ENCODE measurements around the gene TUT4. TPM values are rescaled to one million over a fixed set of nuclear protein-coding genes. Genes with fewer than 3 reads are reported as not detected.

The TUT4 gene
- total RNA-seq, 2 donors from 2014 or later: 20.0 to 27.4 TPM

DNA sequence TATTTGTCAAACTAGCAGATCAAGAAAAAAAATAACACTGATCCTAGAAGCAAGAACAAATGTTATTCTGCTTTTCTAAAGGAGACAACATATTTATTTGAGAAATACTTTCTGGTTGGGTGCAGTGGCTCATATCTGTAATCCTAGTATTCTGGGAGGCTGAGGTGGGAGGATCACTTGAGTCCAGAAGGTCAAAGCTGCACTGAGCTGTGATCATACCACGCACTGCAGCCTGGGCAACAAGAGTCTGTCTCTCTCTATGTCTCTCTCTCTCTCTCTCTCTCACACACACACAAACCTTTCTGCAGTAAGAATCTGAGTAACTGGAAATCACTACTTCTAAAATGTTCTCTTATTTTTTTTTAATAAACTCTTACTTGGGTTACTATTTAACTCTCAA lies 117.2 kb downstream of the TUT4 start:
- Histone ChIP-seq H3K27me3 (no peaks in the 10 kb centered on the region), H3K27ac (no peak overlapping the region), H3K4me1 (no peaks in the 10 kb centered on the region), H3K36me3 (no peaks in the 10 kb centered on the region), H3K4me3 (no peak overlapping the region), H3K9me3 (no peaks in the 10 kb centered on the region), H3K9ac (ENCODE audit: low read depth in 2 of 2, low read length in 2 of 2) (no peak overlapping the region)
- intact Hi-C loops (cut with DNase I): no loop called here
- DNase-seq: no peak
- TF ChIP-seq, protein P1, sequence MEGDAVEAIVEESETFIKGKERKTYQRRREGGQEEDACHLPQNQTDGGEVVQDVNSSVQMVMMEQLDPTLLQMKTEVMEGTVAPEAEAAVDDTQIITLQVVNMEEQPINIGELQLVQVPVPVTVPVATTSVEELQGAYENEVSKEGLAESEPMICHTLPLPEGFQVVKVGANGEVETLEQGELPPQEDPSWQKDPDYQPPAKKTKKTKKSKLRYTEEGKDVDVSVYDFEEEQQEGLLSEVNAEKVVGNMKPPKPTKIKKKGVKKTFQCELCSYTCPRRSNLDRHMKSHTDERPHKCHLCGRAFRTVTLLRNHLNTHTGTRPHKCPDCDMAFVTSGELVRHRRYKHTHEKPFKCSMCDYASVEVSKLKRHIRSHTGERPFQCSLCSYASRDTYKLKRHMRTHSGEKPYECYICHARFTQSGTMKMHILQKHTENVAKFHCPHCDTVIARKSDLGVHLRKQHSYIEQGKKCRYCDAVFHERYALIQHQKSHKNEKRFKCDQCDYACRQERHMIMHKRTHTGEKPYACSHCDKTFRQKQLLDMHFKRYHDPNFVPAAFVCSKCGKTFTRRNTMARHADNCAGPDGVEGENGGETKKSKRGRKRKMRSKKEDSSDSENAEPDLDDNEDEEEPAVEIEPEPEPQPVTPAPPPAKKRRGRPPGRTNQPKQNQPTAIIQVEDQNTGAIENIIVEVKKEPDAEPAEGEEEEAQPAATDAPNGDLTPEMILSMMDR (IDR thresholded peaks at IDR 0.05): no peak

GRCh38 chr1:52435211-52435610 lies 117.7 kb downstream of the TUT4 start:
- intact Hi-C loops (cut with DNase I): no loop called here
- Histone ChIP-seq H3K27me3 (no peaks in the 10 kb centered on the region), H3K9me3 (no peaks in the 10 kb centered on the region), H3K4me3 (no peak overlapping the region), H3K9ac (ENCODE audit: low read depth in 2 of 2, low read length in 2 of 2) (no peak overlapping the region), H3K36me3 (no peaks in the 10 kb centered on the region), H3K27ac (no peak overlapping the region), H3K4me1 (no peaks in the 10 kb centered on the region)
- TF ChIP-seq, protein P1 (IDR thresholded peaks at IDR 0.05): no peak
- no peak for DNase-seq

DNA sequence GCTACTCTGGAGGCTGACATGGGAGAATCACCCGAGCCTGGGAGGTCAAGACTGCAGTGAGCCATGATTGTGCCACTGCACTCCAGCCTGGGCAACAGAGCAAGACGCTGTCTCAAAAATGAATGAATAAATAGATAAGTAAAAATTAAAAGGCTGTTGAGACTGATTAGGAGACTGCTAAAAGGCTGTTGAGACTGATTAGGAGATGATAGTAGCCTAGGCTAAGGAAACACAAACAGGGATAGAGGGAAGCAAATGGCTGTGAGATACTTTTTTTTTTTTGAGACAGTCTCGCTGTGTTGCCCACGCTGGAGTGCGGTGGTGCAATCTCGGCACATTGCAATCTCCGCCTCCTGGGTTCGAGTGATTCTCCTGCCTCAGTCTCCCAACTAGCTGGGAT lies 120.1 kb downstream of the TUT4 start:
- no peaks in the 10 kb centered on the region for H3K4me1 ChIP-seq
- H3K9ac ChIP-seq (ENCODE audit: low read depth in 2 of 2, low read length in 2 of 2): no peak overlapping the region
- H3K36me3 ChIP-seq: no peaks in the 10 kb centered on the region
- no peak for DNase-seq
- no peaks in the 10 kb centered on the region for H3K9me3 ChIP-seq
- TF ChIP-seq, protein P1 (IDR thresholded peaks at IDR 0.05): no peak
- H3K27ac ChIP-seq: no peak overlapping the region
- no peak overlapping the region for H3K4me3 ChIP-seq
- intact Hi-C loops (cut with DNase I): no loop called here
- H3K27me3 ChIP-seq: no peaks in the 10 kb centered on the region

DNA sequence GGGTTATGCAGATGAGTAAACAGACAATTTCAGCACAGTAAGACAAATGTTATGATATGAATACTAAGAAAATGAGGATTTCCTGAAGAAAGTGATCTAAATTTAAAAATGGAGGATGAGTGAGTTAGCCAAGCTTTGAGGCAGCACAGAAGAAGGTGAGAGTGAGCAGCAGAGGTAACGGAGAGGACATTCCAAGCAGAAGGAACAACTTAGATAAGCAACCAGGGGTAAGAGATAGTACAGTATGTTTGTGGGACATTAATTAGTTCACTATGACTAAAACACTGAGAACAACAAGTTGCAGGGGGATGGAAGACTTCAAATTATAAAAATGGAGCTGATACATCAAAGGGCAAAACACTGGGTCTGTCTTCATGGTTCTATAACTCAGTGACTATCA lies 125.7 kb downstream of the TUT4 start:
- H3K9ac ChIP-seq (ENCODE audit: low read depth in 2 of 2, low read length in 2 of 2): no peak overlapping the region
- no peak for DNase-seq
- H3K27me3 ChIP-seq: no peaks in the 10 kb centered on the region
- no peak overlapping the region for H3K4me3 ChIP-seq
- TF ChIP-seq, protein P1 (IDR thresholded peaks at IDR 0.05): no peak
- H3K4me1 ChIP-seq: no peaks in the 10 kb centered on the region
- intact Hi-C loops (cut with DNase I): no loop called here
- H3K9me3 ChIP-seq: no peaks in the 10 kb centered on the region
- H3K27ac ChIP-seq: no peak overlapping the region
- no peaks in the 10 kb centered on the region for H3K36me3 ChIP-seq

GRCh38 chr1:52426371-52426770 lies 126.5 kb downstream of the TUT4 start:
- Histone ChIP-seq H3K27ac (no peak overlapping the region), H3K36me3 (no peaks in the 10 kb centered on the region), H3K4me3 (no peak overlapping the region), H3K27me3 (no peaks in the 10 kb centered on the region), H3K9ac (ENCODE audit: low read depth in 2 of 2, low read length in 2 of 2) (no peak overlapping the region), H3K9me3 (no peaks in the 10 kb centered on the region), H3K4me1 (no peaks in the 10 kb centered on the region)
- no peak for DNase-seq
- TF ChIP-seq, protein P1 (IDR thresholded peaks at IDR 0.05): no peak
- intact Hi-C loops (cut with DNase I): no loop called here

DNA sequence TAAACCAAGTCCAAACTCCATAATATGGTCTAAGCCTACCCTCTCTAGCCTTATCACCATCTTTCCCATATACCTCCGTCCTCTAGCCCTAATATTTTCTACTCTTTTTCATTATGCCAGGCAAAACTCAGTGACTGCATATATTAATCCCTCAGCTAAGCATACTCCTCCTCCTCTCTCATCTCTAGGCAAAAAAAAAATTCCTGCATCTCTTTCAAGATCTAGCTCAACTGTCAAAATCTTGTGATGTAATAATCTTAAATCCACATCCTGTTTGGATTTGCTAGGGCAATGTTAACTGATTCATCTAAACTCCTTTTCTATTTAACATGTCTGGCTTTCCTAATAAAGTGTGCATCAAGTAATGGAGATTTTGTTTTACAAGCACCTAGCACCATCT lies 128.1 kb downstream of the TUT4 start:
- DNase-seq: no peak
- no peak overlapping the region for H3K4me3 ChIP-seq
- H3K9ac ChIP-seq (ENCODE audit: low read depth in 2 of 2, low read length in 2 of 2): no peak overlapping the region
- H3K4me1 ChIP-seq: no peaks in the 10 kb centered on the region
- no peak overlapping the region for H3K27ac ChIP-seq
- TF ChIP-seq, protein P1 (IDR thresholded peaks at IDR 0.05): no peak
- no peaks in the 10 kb centered on the region for H3K9me3 ChIP-seq
- H3K27me3 ChIP-seq: no peaks in the 10 kb centered on the region
- intact Hi-C loops (cut with DNase I): no loop called here
- no peaks in the 10 kb centered on the region for H3K36me3 ChIP-seq

Data from colonic mucosa (tissue), 4 donors.